AG09319 (cell line): ENCODE results near the gene TESMIN.

Source experiments
- DNase-seq: peaks from one replicate; pipeline ENCODE4 v3.0.0-alpha.2; 2010; ENCODE audit warnings: low read depth; ENCODE audit errors: extremely low read depth
- CTCF ChIP-seq: IDR thresholded peaks from 2 replicates; pipeline ENCODE4 v1.5.1; 2011; ENCODE audit warnings: low read depth, mild to moderate bottlenecking, inconsistent platforms, low read length, moderate library complexity

TESMIN gene

GRCh38 chr11:68763181-68763721 lies 11.9 kb upstream of the TESMIN start:
- DNase-seq = no peak
- TF ChIP-seq CTCF = no peak

- no peak for DNase-seq
- no peak for TF ChIP-seq CTCF
Observed at GRCh38 chr11:68762481-68762880, 11.2 kb upstream of the TESMIN start.

- no peak for TF ChIP-seq CTCF
- DNase-seq = no peak
Observed at GRCh38 chr11:68761801-68762200, 10.5 kb upstream of the TESMIN start.

- no peak for DNase-seq
- no peak for TF ChIP-seq CTCF
Observed at GRCh38 chr11:68759991-68760390, 8.7 kb upstream of the TESMIN start.

GRCh38 chr11:68757711-68758110 lies 6.4 kb upstream of the TESMIN start:
- DNase-seq = no peak
- TF ChIP-seq CTCF = no peak

- no peak for TF ChIP-seq CTCF
- no peak for DNase-seq
Observed at GRCh38 chr11:68756171-68756766, 4.9 kb upstream of the TESMIN start.

GRCh38 chr11:68753300-68753699 lies 2.0 kb upstream of the TESMIN start:
- no peak for TF ChIP-seq CTCF
- no peak for DNase-seq
